Measurements from ENCODE around the gene MAMDC4.

GRCh38 chr9:136907011-136907914 lies 55.1 kb downstream of the MAMDC4 start:
- TF ChIP-seq CTCF (IDR thresholded peaks at IDR 0.05), result no peak
- no peak for TF ChIP-seq POLR2A (IDR thresholded peaks at IDR 0.05)

All from adrenal gland (tissue), 5 donors.